IPS DF 4.7 (cell line): ENCODE results near the gene SLC9A2.

Source experiments
- DNase-seq: peaks from one replicate; pipeline ENCODE4 v3.0.0-alpha.2; 2013; ENCODE audit warnings: low spot score; ENCODE audit errors: extremely low read depth

Gene SLC9A2, protein sequence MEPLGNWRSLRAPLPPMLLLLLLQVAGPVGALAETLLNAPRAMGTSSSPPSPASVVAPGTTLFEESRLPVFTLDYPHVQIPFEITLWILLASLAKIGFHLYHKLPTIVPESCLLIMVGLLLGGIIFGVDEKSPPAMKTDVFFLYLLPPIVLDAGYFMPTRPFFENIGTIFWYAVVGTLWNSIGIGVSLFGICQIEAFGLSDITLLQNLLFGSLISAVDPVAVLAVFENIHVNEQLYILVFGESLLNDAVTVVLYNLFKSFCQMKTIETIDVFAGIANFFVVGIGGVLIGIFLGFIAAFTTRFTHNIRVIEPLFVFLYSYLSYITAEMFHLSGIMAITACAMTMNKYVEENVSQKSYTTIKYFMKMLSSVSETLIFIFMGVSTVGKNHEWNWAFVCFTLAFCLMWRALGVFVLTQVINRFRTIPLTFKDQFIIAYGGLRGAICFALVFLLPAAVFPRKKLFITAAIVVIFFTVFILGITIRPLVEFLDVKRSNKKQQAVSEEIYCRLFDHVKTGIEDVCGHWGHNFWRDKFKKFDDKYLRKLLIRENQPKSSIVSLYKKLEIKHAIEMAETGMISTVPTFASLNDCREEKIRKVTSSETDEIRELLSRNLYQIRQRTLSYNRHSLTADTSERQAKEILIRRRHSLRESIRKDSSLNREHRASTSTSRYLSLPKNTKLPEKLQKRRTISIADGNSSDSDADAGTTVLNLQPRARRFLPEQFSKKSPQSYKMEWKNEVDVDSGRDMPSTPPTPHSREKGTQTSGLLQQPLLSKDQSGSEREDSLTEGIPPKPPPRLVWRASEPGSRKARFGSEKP

GRCh38 chr2:102619414-102620319 lies at the start of gene SLC9A2:
Gene SLC9A2 (plus strand): TSS chr2:102619553. CDS start chr2:102619849, 296 bp downstream.
- no peak for DNase-seq

- DNase-seq, result no peak
These were observed 43.5 kb upstream of the SLC9A2 start for GRCh38 chr2:102575888-102576287.

DNA sequence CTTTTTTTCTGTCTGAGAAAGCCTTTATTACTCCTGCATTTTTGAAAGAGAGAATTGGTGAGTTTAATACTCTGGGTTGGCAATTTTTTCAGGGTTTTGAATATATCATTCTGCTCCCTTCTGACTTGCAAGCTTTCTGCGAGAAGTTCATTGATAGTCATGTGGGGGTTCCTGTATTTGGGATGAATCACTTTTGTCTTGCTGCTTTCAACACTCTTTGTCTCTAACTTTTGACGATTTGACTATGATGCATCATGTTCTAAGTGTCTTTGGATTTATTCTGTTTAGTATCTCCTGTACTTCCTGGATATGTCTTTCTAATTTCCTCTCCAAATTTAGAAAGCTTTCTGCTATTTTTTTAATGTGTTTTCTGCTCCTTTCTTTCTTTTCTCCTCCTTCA lies 41.0 kb upstream of the SLC9A2 start:
- no peak for DNase-seq

DNA sequence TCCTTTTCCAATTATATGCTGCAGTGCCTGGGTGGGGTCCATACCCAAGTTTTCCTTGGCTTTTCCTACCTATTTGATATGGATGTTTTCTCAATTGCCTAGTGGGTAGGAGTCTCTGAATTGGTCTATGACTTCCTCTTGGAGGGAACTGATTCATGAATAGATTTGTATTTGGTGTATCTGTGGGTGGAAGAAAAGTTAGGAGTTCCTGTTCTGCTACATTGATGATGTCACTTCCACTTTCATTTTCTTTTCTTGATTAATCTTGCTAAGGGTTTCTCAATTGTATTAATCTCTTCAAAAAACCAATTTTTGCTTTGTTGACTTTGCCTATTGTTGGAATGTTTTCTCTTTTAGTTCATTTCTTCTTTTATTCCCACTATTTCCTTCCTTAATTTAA lies 37.4 kb upstream of the SLC9A2 start:
- no peak for DNase-seq

GRCh38 chr2:102582845-102583244 lies 36.5 kb upstream of the SLC9A2 start:
- no peak for DNase-seq

GRCh38 chr2:102585847-102586404 lies 33.4 kb upstream of the SLC9A2 start:
- no peak for DNase-seq

GRCh38 chr2:102588213-102588939 lies 31.0 kb upstream of the SLC9A2 start:
- no peak for DNase-seq

- DNase-seq, result no peak
These were observed 29.9 kb upstream of the SLC9A2 start for GRCh38 chr2:102589444-102589843.

DNA sequence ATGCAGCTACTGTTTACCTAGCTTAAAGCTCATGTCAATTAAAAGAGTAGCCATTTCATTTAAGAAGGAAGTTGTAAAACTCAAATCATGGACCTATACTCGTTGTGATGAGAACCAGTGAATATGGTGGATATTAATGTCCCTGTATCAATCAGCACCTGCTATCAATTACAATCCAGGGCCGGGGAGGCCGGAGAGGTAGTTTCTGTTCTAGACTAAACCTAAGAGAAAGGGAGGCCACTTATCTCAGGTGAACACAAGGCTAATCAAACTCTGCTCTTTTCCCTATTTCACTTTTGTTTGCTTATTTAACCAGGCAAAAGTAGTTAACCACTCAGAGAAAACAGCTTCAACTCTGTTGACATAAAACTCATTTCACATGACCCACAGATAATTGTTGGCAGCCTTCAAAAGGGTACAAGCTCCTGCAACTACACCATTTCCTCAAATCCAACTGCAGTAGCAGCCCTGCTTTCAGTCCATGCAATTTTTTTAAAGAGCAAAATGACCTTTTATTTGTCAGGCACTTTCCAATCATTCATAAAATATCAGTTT lies 27.8 kb upstream of the SLC9A2 start:
- DNase-seq, result no peak

- no peak for DNase-seq
These were observed 26.8 kb upstream of the SLC9A2 start for GRCh38 chr2:102592601-102593000.

- no peak for DNase-seq
These were observed 25.8 kb upstream of the SLC9A2 start for GRCh38 chr2:102593516-102593915.

DNA sequence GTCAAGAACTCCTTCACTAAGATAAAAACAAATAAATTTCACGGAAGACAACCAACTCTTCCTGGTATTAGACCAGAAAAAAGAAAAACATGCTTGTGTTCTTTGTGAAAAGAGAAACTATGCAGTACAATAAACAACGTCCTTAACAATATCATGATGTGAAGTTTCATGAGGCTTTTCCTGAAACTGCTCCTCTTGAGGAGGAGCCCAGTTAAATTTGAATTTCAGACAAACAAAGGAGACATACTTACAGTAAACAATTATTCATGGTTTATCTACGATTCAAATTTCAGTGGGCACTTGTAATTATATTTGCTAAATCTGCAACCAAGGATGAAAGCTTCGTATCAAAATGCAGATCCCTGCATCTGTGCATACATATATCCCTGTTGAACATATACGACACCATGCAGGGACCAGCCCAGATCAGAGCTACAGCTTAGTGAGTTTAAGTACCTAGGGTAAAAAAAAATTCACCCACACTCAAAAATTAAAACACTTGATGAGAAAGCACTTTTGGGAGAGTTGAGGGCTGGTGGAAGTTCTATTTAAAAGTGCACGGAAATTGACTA lies 24.8 kb upstream of the SLC9A2 start:
- no peak for DNase-seq

DNA sequence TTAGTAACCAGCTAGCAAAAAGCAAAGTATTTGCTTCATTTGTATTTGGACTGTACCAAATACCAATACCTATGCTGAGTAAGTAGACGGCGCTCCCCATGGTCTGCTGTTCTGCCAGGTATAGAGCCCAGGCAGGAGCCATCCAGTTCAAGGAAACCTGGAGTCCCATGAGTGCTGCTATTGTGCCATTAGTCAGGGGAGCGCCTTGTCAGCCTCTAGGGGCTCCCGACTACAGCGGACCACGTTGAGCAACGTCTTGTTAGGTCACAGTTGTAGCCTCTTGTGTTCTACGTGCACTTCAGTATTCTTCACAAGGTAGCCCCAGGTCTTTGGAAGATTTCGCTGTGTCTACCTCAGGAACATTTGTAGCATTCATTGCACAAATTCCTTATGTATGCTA lies 21.6 kb upstream of the SLC9A2 start:
- DNase-seq, result no peak

GRCh38 chr2:102599486-102599885 lies 19.9 kb upstream of the SLC9A2 start:
- no peak for DNase-seq

DNA sequence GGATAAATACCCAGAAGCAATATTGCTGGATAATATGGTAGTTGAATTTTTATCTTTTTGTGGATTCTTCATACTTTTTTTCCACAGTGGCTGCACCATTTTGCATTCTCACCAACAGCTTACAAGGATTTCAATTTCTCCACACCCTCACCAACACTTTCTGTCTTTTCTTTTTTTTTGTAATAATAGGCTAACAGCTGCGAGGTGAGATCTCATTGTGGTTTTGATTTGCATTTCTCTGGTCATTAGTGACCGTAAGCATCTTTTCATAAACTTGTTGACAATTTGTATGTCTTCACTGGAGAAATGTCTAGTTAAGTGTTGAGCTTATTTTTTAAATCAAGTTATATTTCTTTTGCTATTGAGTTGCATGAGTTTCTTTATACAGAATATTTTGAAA lies 17.6 kb upstream of the SLC9A2 start:
- DNase-seq, result no peak

GRCh38 chr2:102603904-102604303 lies 15.4 kb upstream of the SLC9A2 start:
- DNase-seq, result no peak

GRCh38 chr2:102604769-102605168 lies 14.6 kb upstream of the SLC9A2 start:
- DNase-seq, result no peak

- DNase-seq, result no peak
These were observed 13.0 kb upstream of the SLC9A2 start for GRCh38 chr2:102606353-102606752.

GRCh38 chr2:102615620-102616436 lies 3.5 kb upstream of the SLC9A2 start:
- DNase-seq, result no peak
